Heart right ventricle (tissue), 16 donors: ENCODE measurements around the gene C11orf21. TPM values are rescaled to one million over a fixed set of nuclear protein-coding genes. Genes with fewer than 3 reads are reported as not detected.

Source experiments
- ATAC-seq, 8 donors: fragments of 200-7000 bp; cut with Tn5 transposase; one replicate each; pipeline ENCODE4 v1.9.1; 2020; ENCODE audit warnings: mild to moderate bottlenecking in 8 of 8, moderate library complexity in 8 of 8, moderate number of reproducible peaks in 1 of 8
- DNase-seq, 2 donors: peaks; one replicate each; pipeline ENCODE4 v3.0.0-alpha.2; 2020
- H3K27ac ChIP-seq, 10 donors: fragments of 200-600 bp; sonication (generic) in 2 of 10; one replicate each; pipeline versions ENCODE4 v1.5.0 to v1.8.0; 2020 to 2022; ENCODE audit warnings: mild to moderate bottlenecking in 3 of 10
- H3K27me3 ChIP-seq, 7 donors: fragments of 200-600 bp; one replicate each; pipeline ENCODE4 v1.8.0; 2021 to 2022; ENCODE audit warnings: mild to moderate bottlenecking in 2 of 7
- H3K36me3 ChIP-seq, 9 donors: fragments of 200-600 bp; sonication (generic) in 1 of 9; one replicate each; pipeline versions ENCODE4 v1.5.0 to v1.8.0; 2020 to 2022; ENCODE audit warnings: mild to moderate bottlenecking in 2 of 9
- H3K4me1 ChIP-seq, 9 donors: fragments of 200-600 bp; sonication (generic) in 1 of 9; one replicate each; pipeline versions ENCODE4 v1.5.0 to v1.8.0; 2020 to 2022; ENCODE audit warnings: mild to moderate bottlenecking in 4 of 9
- H3K4me3 ChIP-seq, 10 donors: fragments of 200-600 bp; sonication (generic) in 2 of 10; one replicate each; pipeline versions ENCODE4 v1.5.0 to v1.8.0; 2020 to 2022; ENCODE audit warnings: mild to moderate bottlenecking in 7 of 10, moderate library complexity in 2 of 10
- H3K9me3 ChIP-seq, 11 donors: fragments of 200-600 bp in 10 of 11; sonication (generic) in 2 of 11; one replicate each; pipeline versions ENCODE4 v1.5.0 to v1.8.0; 2013 to 2022; ENCODE audit warnings: mild to moderate bottlenecking in 2 of 11, control low read depth in 1 of 11, moderate library complexity in 1 of 11
- CTCF ChIP-seq, 9 donors: fragments of 200-600 bp; sonication (generic) in 2 of 9; IDR thresholded peaks; one replicate each; pipeline versions ENCODE4 v1.5.0 to v1.8.0; 2021 to 2022; ENCODE audit warnings: antibody characterized with exemption in 9 of 9, mild to moderate bottlenecking in 5 of 9, moderate library complexity in 1 of 9
- WGBS, 2 donors: extraction: QIAGEN DNeasy Blood & Tissue Kit; methylation state at CpG; one replicate each; pipeline ENCODE4 v1.1.7; 2013; ENCODE audit warnings: inconsistent platforms in 1 of 2; 5-methylcytosine and 5-hydroxymethylcytosine counted together
- intact Hi-C, 10 donors: fragments of 100-400 bp; cut with DNase I; formaldehyde crosslinking; loops; one replicate each; pipeline versions ENCODE4 v1.11.1 to v1.14.2; 2022
- polyA plus RNA-seq, 2 donors: library from polyadenylated mRNA; stranded (reverse); fragments of 200-250 nt; gene quantifications; one replicate each; pipeline ENCODE4 v1.2.3, GENCODE V29; 2013
- total RNA-seq, 10 donors: library from RNA; stranded (reverse); fragmentation: NEBNext Ultra II Directional in 3 of 10; extraction: Animal tissue kit (Norgen Biotek cat#: 25700) in 3 of 10; gene quantifications; one replicate each; pipeline versions ENCODE4 v1.2.1 to v1.2.4, GENCODE V29; 2021 to 2023
- donor health status: Arrhythmogenic right ventricular cardiomyopathy.
- donor health status: ischemic (EF 13 %, LVEDD 7.1; RV severe dilation, severe dysfunction).
- donor health status: healthy with polysubstance abuse.
- donor health status: DM: no; HTN: yes; CAD: no.
- donor health status: DM: no; HTN: no; CAD: no.
- donor health status: ischemic (EF 25% LVEDD 6.9; RV normal size, moderate dysfunction).
- donor health status: ischemic (EF 25% LVEDD 5.7; RV mildly dilated, moderate dysfunction).
- donor health status: healthy.
- donor health status: DM: yes; HTN: yes; CAD: no.
- donor health status: Ischemic cardiomyopathy.
- donor health status: ischemic (EF 35%, LVEDD 5.7; RV mildly dilated, moderate dysfunction).
- donor health status: nonischemic (EF 11% LVEDD 7.7; RV severe dilation, severe dysfunction).
- donor health status: DM: yes; HTN: yes; CAD: no.
- donor health status: PGD.
- donor health status: ischemic (EF 29% LVEDD 5.4; RV normal size, mild dysfunction).
- donor health status: nonischemic (EF 23%, LVEDD 6.1; RV moderate dilation, normal function).

C11orf21 gene
- total and polyA plus RNA-seq, 12 donors, result 2.6 to 73.4 (median 31.1) TPM

GRCh38 chr11:2272228-2272945, 29.3 kb downstream of the C11orf21 start:
- DNase-seq (peak in 1 of 2 donors; percentile 2), ATAC-seq (no peak)
- H3K36me3 ChIP-seq, result no peaks in the 10 kb centered on the region
- H3K27me3 ChIP-seq, result peaks cover 27 to 79% (median 68%) of the 10 kb centered on the region in 7 donors
- H3K4me3 ChIP-seq, result no peak overlapping the region
- no peak for TF ChIP-seq CTCF (IDR thresholded peaks at IDR 0.05)
- H3K4me1 ChIP-seq, result peaks cover 3 to 24% (median 19%) of the 10 kb centered on the region in 9 donors
- no peaks in the 10 kb centered on the region for H3K9me3 ChIP-seq
- 80 to 84% methylated on average over 21 of the region's 21 CpGs for WGBS, 2 donors
- H3K27ac ChIP-seq, result no peak overlapping the region
- intact Hi-C loops, result no loop called here

- 20 to 23% methylated on average over 42 to 45 of the region's 45 CpGs for WGBS, 2 donors
- Histone ChIP-seq H3K9me3 (no peaks in the 10 kb centered on the region), H3K4me1 (peaks cover 3 to 24% (median 19%) of the 10 kb centered on the region in 9 donors), H3K36me3 (no peaks in the 10 kb centered on the region), H3K27ac (no peak overlapping the region), H3K4me3 (peak overlapping the region in 2 of 10 donors; percentile 37 to 56), H3K27me3 (peaks cover 27 to 82% (median 72%) of the 10 kb centered on the region in 7 donors)
- TF ChIP-seq CTCF (IDR thresholded peaks at IDR 0.05), result no peak
- DNase-seq (peak in 1 of 2 donors; percentile 2), ATAC-seq (no peak)
- intact Hi-C loops, result no loop called here
These were observed 30.1 kb downstream of the C11orf21 start for GRCh38 chr11:2271327-2272227.

- H3K27me3 ChIP-seq, result peaks cover 27 to 83% (median 71%) of the 10 kb centered on the region in 7 donors
- H3K4me3 ChIP-seq, result peak overlapping the region in 6 of 10 donors; percentile 14 to 56 (median 44)
- peak in 6 of 8 donors; percentile 26 to 53 (median 50) for ATAC-seq
These were observed 30.7 kb downstream of the C11orf21 start for GRCh38 chr11:2271077-2271326.

More at GRCh38 chr11:2271077-2271326, 30.7 kb downstream of the C11orf21 start:
- TF ChIP-seq CTCF (IDR thresholded peaks at IDR 0.05), result no peak
- no peak overlapping the region for H3K27ac ChIP-seq
- H3K9me3 ChIP-seq, result no peaks in the 10 kb centered on the region
- peak; percentile 3 to 60 for DNase-seq
- WGBS, 2 donors, result 3% methylated on average over 28 of the region's 28 CpGs
- no peaks in the 10 kb centered on the region for H3K36me3 ChIP-seq
- intact Hi-C loops, result no loop called here
- H3K4me1 ChIP-seq, result peaks cover 3 to 28% (median 19%) of the 10 kb centered on the region in 9 donors
